Stimulated activated CD4-positive, alpha-beta T cell treated with anti-CD3 and anti-CD28 coated beads, Interleukin-1b, Interleukin-23, amount 100 ng/mL, for 24 hours (primary cell): ENCODE results near the gene ANHX.
"Not testable (repeated sequence)": the region's sequence is repeated elsewhere in the genome, so short reads cannot be mapped to it uniquely, and the experiment has no call there.

Source experiments
- DNase-seq, 4 experiments: peaks; one replicate each; pipeline ENCODE4 v3.0.0-alpha.2; 2020; ENCODE audit warnings: low read depth in 4 of 4, low spot score in 1 of 4

ANHX gene

DNA sequence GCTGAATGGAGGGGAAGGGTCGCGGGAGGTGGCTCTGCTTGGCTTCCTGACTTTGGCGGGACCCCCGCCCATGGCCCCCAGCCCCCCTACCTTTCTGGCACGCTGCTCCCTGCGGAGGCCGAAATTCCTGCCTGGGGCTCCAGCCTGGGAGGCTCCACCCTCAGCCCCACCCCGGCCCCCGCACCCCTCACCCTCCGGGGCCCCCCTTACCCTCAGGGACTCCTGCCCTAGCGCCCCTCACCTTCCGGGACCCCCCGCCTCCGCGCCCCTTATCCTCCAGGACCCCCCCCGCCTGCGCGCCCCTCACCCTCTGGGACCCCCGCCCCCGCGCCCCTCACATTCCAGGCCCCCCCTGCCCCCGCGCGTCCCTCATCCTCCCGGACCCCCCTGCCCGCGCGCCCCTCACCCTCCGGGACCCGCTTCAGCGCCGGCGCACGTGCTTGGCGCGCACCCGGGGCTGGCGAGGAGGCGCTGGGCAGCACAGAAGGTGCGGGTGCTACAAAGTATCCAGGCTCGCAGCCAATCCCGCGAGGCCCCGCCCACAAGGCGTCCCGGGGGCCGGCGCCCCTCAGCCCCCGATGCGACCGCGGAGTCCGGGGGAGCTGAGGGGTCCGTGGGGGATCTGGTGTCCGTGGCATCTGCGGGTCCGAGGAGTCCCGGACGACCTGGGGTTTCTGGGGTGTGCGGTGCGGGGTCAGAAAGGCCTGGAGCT lies at the start of gene ANHX:
TSS of gene ANHX (minus strand) at position 477 of the 712 bp plus-strand sequence. CDS start 1,521 bp downstream, outside the sequence.
- DNase-seq: no peak

DNA sequence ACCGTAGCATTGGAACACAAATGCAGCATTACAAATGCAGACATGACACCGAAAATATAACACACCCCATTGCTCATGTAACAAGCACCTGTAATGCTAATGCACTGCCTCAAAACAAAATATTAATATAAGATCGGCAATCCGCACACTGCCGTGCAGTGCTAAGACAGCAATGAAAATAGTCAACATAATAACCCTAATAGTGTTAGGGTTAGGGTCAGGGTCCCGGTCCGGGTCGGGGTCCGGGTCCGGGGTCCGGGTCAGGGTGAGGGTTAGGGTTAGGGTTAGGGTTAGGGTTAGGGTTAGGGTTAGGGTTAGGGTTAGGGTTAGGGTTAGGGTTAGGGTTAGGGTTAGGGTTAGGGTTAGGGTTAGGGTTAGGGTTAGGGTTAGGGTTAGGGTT lies 29.0 kb upstream of the ANHX start:
- DNase-seq: not testable (repeated sequence)

DNA sequence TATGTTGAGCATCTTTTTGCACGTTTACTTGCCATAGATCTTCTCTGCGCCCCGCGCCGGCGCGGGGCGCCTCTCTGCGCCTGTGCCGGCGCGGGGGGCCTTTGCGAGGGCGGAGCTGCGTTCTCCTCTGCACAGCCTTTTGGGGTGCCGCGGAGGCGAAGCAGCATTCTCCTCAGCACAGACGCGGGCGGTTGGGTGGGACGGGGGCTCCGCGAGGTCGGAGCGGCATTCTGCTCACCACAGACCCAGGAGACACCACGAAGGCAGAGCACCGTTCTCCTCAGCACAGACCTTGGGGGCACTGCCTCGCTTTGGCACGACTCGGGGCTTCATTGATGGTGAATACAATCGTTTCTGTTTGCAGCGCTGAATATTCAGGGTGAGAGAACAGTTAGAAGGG lies 28.5 kb upstream of the ANHX start:
- DNase-seq: no peak

DNA sequence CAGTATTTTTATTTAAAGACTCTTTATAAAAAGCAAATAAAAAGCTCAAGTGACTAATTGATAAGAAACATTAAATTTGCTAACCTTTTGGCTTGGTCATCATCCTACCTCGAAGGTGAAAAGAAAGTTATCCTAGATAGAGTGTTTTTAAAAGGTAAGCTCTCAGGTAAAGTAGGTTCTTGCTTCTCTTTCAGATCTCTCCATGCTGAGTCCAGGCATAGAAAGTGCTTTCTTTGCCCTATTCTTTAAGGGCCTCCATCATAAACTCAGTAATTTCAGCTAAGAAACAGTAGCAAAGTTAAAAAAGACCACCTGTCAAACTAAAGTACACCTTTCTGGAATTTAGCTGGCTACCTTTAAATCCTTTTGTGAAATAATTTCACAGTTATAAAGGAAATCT lies 20.6 kb upstream of the ANHX start:
- DNase-seq: no peak

- not testable (repeated sequence) for DNase-seq
Observed at GRCh38 chr12:133255833-133256232, 20.2 kb upstream of the ANHX start.

DNA sequence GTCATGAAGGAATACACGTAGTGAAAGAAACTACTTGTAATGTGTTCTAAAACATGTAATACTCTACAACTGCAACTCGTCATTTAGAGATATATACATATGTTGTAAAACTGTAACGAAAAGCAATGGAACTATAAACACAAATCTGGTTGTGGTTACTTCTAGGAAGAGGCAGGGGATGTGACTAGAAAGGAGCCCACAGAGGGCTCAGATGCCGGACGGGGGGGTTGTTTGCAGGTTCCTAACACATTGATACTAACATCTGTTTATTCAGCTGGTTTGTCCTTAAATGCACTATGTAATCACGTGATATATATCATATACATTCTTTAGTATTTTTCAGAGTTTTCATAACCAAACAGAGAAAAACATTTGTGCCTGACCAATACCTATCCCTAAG lies 16.1 kb upstream of the ANHX start:
- DNase-seq: no peak

DNA sequence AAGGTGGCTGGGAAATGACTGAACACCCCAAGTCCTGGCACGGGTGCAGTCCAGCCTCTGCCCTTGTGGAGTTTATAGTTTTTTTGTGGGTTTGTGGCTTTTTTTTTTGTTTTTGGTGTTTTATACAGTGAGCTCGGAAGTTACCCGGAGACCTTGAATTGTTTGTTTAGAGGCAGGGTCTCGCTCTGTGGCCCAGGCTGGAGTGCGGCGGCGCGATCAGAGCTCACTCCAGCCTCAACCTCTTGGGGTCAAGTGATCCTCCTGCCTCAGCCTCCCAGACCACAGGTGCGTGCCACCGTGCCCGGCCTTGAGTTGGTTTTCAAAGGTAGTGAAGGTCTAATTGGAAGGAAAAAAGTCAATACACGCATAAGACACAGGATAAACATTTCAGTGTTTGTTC lies 879 bp upstream of the ANHX start:
- DNase-seq: no peak

GRCh38 chr12:133236144-133236543 lies 467 bp upstream of the ANHX start:
- DNase-seq: no peak

DNA sequence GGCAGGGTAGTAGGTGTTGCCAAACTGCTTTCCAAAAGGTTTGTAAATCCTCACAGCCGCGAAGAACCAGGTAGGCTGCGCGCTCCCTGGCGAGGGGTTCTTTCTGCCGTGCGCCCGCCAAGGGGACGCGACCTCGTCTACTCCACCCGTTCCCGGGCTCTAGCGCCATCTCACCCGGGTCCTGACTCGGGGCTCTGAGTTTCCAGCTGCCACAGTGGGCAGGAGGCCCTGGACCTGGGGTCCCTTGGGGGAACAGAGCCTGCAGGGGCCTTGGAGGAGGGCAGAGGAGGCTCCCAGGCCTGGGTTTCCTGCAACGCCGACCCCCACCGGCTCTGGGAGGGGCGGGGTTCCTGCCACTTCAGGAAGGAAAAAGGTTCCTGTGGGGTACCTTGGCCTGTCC lies 706 bp downstream of the ANHX start:
- DNase-seq: no peak

DNA sequence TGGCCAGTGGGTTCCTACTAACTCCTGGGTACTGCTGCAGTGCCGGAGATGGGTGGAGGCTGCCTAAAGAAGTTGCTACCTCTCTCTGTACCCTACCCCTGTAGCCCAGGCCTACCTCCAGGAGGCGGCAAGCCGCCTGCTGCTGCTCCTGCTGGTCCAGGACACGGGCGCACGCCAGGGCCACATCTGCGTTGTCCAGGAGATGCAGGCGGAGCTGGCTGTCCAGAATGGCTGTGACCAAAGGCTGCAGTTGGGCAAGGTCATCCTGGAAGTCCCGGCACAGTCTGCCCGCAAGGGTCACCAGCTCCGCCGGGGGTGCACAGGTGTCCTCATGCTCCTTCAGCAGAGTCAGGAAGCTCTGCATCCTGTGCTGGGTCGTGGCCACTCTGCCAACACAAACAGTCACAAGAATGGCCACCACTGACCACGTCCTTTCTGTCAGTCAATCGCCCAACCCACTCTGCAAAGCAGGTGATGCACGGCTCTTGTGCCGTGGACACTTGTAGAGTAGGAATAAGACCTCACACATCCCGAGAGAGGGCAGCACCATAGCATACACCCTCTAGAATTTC lies 1.6 kb downstream of the ANHX start:
- no peak for DNase-seq

DNA sequence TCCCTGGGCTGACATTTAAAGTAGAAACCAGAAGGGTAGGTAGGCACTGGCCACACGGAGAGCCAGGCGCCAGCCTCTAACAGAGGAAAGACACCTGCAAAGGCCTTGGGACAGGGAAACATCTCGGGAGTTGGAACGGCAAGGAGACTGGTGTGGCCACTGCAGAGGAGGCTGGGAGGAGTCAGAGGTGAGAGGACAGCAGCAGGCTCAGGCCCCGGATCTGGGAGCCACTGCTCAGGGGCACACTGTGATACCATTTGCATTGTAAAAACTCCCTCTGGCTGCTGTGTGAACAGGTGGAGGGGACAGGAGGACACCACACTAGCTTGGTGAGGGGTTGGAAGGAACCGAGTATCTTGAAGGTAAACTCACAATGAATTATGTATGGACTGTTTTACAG lies 2.7 kb downstream of the ANHX start:
- no peak for DNase-seq

GRCh38 chr12:133231001-133231400 lies 4.7 kb downstream of the ANHX start:
- no peak for DNase-seq

DNA sequence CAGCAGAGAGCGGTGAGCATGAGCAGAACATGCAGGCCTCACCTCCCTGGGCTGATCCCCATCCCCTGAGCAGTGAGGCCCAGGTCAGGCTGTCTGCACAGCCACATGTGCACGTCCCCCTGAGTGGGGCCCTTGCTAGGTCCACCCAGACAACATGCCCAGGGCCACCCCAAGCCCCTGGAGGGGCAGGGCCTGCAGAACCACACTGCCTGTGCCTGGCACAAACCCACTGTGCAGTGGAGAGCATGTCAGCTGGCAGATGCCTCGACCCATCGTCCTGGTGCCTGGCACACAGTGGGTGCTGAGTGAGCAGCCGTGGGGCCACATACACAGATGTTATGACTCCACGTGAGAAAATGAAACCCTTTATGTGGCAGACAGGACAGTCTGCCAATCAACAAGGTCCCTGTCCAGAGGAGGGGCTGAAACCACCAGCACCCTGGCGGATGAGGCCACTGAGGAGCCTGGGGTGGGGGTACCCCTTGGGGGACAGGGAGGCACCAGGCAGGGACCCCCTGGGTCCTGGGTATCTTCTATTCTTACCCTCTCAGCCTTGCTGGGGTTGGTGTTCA lies 8.3 kb downstream of the ANHX start:
- DNase-seq: no peak

GRCh38 chr12:133226690-133227089 lies 9.0 kb downstream of the ANHX start:
- DNase-seq: no peak

GRCh38 chr12:133225527-133225926 lies 10.2 kb downstream of the ANHX start:
- DNase-seq: no peak

GRCh38 chr12:133222211-133222610 lies 13.5 kb downstream of the ANHX start:
- no peak for DNase-seq

GRCh38 chr12:133221241-133221640 lies 14.4 kb downstream of the ANHX start:
- DNase-seq: no peak

- DNase-seq: no peak
Observed at GRCh38 chr12:133220521-133220920, 15.2 kb downstream of the ANHX start.

GRCh38 chr12:133217219-133217618 lies 18.5 kb downstream of the ANHX start:
- no peak for DNase-seq

GRCh38 chr12:133215724-133216123 lies 20.0 kb downstream of the ANHX start:
- DNase-seq: no peak

- no peak for DNase-seq
Observed at GRCh38 chr12:133206390-133206789, 29.3 kb downstream of the ANHX start.

- DNase-seq: no peak
Observed at GRCh38 chr12:133204264-133204603, 31.4 kb downstream of the ANHX start.
